ENCODE measurements around the gene ASB18.

GRCh38 chr2:236240228-236240990 lies 23.8 kb downstream of the ASB18 start:
- TF ChIP-seq CTCF (IDR thresholded peaks at IDR 0.05; ENCODE audit: poor library complexity) (no peak), EZH2 (IDR thresholded peaks at IDR 0.05; ENCODE audit: borderline replicate concordance) (no peak), EZH2phosphoT487 (IDR thresholded peaks at IDR 0.05; ENCODE audit: low read depth, severe bottlenecking, unreplicated experiment) (no peak)
